Fibroblast of lung (primary cell): ENCODE data around the gene LRRC9.

Experiments
- CTCF ChIP-seq, 2 donors: IDR thresholded peaks in 1 of 2; conservative IDR thresholded peaks in 1 of 2; 1 replicate in 1 of 2; 2 replicates in 1 of 2; pipeline ENCODE4 v1.5.1; 2011 to 2012; ENCODE audit warnings: low read length in 2 of 2, control low read depth in 1 of 2, inconsistent platforms in 1 of 2, low read depth in 1 of 2, mild to moderate bottlenecking in 1 of 2
- EZH2 ChIP-seq: IDR thresholded peaks from 2 replicates; pipeline ENCODE4 v1.5.1; 2012; ENCODE audit warnings: low read length, control low read depth, mild to moderate bottlenecking; ENCODE audit errors: missing control alignments

DNA sequence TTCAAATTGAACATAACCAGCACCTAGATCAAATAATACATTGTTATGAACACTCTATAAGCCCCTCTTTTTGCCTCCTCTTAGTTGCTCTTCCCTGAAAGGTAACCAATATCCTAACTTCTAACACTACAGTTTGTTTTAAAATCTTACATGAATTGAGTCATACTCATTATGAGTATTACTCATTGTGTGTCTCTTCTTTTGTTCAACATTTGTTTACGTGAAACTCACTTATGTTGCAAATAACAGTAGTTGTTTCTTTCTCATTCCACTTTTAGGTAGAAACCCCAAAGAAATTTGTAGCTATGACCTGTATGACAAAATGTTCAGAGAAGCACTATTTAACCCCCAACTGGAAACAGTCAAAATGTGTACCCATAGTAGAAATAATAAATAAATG is 6.6 kb downstream of the LRRC9 start:
- TF ChIP-seq CTCF (conservative IDR thresholded peaks at IDR 0.05 in 1 of 2, IDR thresholded peaks at IDR 0.05 in 1 of 2; ENCODE audit: low read depth in 1 of 2, low read length in 2 of 2), result no peak
- TF ChIP-seq EZH2, result no peak
